Activated CD4-positive, alpha-beta memory T cell treated with anti-CD3 and anti-CD28 coated beads for 36 hours (primary cell): ENCODE measurements around the gene LRRC8E. TPM values are rescaled to one million over a fixed set of nuclear protein-coding genes. Genes with fewer than 3 reads are reported as not detected.

Experiments used
- CTCF ChIA-PET: fragments of 350-600 bp; sonication (Branson Sonifier 250); formaldehyde crosslinking; loops from one replicate; lab custom pipeline; 2021; ENCODE audit warnings: antibody characterized with exemption, inconsistent platforms; lab: Charles Lee
- POLR2A ChIA-PET: fragments of 350-600 bp; sonication (Branson Sonifier 250); formaldehyde crosslinking; loops from one replicate; lab custom pipeline; 2021; ENCODE audit warnings: antibody characterized with exemption; lab: Charles Lee
- DNase-seq: peaks from one replicate; pipeline ENCODE4 v3.0.0-alpha.2; 2020
- H3K27ac Mint-ChIP-seq: one replicate; pipeline ENCODE4 v1.8.0; 2021; ENCODE audit warnings: mixed read lengths
- H3K27me3 Mint-ChIP-seq: one replicate; pipeline ENCODE4 v1.8.0; 2021; ENCODE audit warnings: mixed read lengths
- H3K36me3 Mint-ChIP-seq: one replicate; pipeline ENCODE4 v1.8.0; 2021; ENCODE audit warnings: mixed read lengths
- H3K4me1 Mint-ChIP-seq: one replicate; pipeline ENCODE4 v1.8.0; 2021; ENCODE audit warnings: low read depth, mixed read lengths
- H3K4me3 Mint-ChIP-seq: one replicate; pipeline ENCODE4 v1.8.0; 2021; ENCODE audit warnings: mild to moderate bottlenecking, mixed read lengths
- H3K9me3 Mint-ChIP-seq: one replicate; pipeline ENCODE4 v1.8.0; 2021; ENCODE audit warnings: mixed read lengths
- intact Hi-C: fragments of 100-400 bp; cut with micrococcal nuclease; formaldehyde crosslinking; loops from one replicate; pipeline ENCODE4 v1.15.1; 2023
- total RNA-seq, 2 experiments: library from RNA; stranded (reverse); gene quantifications; one replicate each; pipeline ENCODE4 v1.2.3, GENCODE V29; 2021

LRRC8E gene
- total RNA-seq, 2 experiments from 2014 or later: not detected

DNA sequence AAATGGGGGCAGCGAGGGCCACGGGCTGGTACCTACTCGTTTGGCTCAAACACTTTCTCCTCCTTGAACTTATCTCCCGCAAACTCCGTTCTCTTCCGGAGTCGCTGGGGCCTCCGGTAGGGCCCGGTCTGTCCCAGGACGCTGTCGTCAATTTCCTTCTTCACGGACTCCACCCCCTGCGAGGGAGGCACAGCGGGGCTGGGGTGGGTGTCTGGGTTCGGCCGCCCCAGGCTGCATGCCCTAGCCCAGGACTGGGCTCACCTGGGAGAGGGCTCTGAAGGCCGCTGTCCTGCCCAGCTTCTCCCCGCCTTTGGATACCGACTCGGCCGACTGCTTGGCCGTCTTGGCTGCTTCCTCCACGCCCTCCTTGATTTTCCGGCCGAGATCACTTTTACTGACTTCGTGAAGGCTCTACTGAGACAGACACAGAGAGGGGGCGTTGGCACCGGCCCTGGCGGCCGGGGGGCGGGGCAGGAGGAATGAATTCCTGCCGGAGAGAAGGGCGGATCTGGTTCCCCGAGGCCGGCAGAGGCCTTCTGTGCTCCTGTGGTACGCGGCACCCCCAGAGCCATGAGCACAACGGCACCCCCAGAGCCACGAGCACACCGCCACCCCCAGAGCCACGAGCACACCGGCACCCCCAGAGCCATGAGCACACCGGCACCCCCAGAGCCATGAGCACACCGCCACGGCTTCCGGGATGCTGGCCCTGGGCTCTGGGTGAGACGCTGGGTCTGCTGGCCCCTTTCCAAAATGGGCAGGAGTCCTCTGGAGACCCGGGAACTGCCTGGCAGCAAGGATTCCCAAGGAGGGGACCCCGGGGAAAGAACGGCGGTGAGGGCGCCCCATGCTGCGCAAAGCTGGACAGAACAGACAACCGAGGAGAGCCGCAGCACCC lies 45.8 kb downstream of the LRRC8E start:
- CTCF ChIA-PET: interaction anchor here (1.0 kb wide), 1 partner anchor 10 kb away, joined by 3 read pairs; no protein-coding TSS in a partner anchor
- DNase-seq: no peak
- H3K4me1 Mint-ChIP-seq: peaks cover 7% of the 10 kb centered on the region
- intact Hi-C loops: no loop called here
- H3K9me3 Mint-ChIP-seq: no peaks in the 10 kb centered on the region
- no peaks in the 10 kb centered on the region for H3K27me3 Mint-ChIP-seq
- POLR2A ChIA-PET: no interaction called here
- H3K27ac Mint-ChIP-seq: no peak overlapping the region
- no peak overlapping the region for H3K4me3 Mint-ChIP-seq
- peaks cover 23% of the 10 kb centered on the region for H3K36me3 Mint-ChIP-seq

DNA sequence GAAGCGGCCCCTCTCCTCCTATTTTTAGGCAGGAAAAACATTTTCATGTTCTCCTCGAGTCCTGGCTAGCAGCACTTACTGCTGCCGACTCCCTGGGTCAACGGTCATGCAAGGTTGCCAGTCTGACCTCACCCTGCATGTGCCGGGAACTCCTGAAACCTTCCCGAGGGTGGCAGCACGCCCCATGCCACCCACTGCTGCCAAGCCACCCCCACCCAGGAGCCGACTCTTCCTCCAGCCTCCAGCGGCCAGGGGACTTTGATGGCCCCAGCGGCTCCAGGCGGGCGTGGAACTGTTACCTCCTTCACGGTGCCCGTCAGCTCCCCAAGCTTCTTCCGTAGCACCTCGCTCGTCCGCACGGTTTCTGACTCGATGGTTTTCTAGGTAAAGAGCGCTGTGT lies 46.5 kb downstream of the LRRC8E start:
- Mint-ChIP-seq H3K4me3 (no peak overlapping the region), H3K27ac (no peak overlapping the region), H3K9me3 (no peaks in the 10 kb centered on the region), H3K36me3 (peaks cover 23% of the 10 kb centered on the region), H3K4me1 (peaks cover 4% of the 10 kb centered on the region), H3K27me3 (no peaks in the 10 kb centered on the region)
- DNase-seq: no peak
- ChIA-PET CTCF (no interaction called here), POLR2A (no interaction called here)
- intact Hi-C loops: no loop called here

DNA sequence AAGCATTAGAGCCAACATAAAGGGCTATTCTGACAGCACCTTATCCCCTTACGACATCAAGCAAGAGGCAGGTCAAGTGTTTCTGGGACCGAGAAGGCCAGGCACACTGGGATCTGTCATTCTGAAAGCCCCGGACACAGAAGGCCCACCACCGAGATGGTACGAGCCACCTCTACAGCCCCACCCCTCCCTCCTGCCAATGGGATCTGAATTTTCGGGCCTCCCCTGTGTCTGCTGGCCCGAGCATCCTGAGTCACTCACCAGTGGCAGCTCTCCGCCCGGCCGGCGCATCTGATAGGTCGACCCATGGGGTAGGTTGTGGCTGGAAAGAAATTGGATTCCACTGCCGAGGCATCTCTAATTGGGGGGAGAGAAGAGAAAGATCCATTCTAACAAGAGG lies 52.5 kb downstream of the LRRC8E start:
- intact Hi-C loops: loop anchor here (5.0 kb wide), 2 partner anchors 111 to 131 kb away; partner anchors contain the start of gene CCL25
- ChIA-PET CTCF (interaction anchor here (1.7 kb wide), 1 partner anchor 12 kb away, joined by 5 read pairs; no protein-coding TSS in a partner anchor), POLR2A (no interaction called here)
- Mint-ChIP-seq H3K4me3 (no peak overlapping the region), H3K4me1 (peaks cover 38% of the 10 kb centered on the region), H3K27me3 (no peaks in the 10 kb centered on the region), H3K27ac (no peak overlapping the region), H3K9me3 (no peaks in the 10 kb centered on the region), H3K36me3 (peaks cover 17% of the 10 kb centered on the region)
- no peak for DNase-seq

DNA sequence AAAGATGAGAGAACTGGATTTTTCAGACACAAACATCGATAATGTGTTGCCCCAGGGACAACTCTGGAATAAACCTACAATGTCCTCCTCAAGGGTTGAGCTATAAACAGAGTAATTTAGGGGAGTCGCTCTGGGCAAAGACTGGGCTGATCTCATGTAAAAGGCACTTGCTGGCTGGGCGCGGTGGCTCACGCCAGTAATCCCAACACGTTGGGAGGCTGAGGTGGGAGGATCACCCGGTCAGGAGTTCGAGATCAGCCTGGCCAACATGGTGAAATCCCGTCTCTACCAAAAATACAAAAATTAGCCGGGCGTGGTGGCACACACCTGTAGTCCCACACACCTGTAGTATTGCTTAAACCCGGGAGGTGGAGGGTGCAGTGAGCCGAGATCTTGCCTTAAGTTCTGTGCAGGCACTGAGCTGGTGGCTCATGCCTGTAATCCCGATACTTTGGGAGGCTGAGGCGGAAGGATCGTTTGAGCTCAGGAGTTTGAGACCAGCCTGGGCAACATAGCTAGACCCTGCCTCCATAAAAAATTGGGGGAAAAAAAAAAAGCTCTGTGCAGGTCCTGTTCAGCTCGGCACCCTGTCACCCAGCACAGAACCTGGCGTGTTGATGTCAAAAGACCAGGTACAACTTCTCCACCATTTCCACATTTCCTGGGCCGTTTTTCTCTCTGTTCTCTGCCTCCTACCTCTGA lies 53.7 kb downstream of the LRRC8E start:
- peaks cover 13% of the 10 kb centered on the region for H3K36me3 Mint-ChIP-seq
- peak overlapping the region; percentile 92 for H3K4me3 Mint-ChIP-seq
- intact Hi-C loops: loop anchor here (5.0 kb wide), 2 partner anchors 110 to 130 kb away; partner anchors contain the start of gene CCL25
- DNase-seq: no peak
- H3K27ac Mint-ChIP-seq: peak overlapping the region; percentile 23
- ChIA-PET POLR2A (interaction anchor here (0.7 kb wide), 1 partner anchor 359 kb away, joined by 3 read pairs; no protein-coding TSS in a partner anchor), CTCF (interaction anchor here (0.7 to 2.5 kb wide), 2 partner anchors 15 to 374 kb away, joined by 4 to 13 read pairs; no protein-coding TSS in a partner anchor)
- no peaks in the 10 kb centered on the region for H3K9me3 Mint-ChIP-seq
- H3K4me1 Mint-ChIP-seq: peaks cover 38% of the 10 kb centered on the region
- no peaks in the 10 kb centered on the region for H3K27me3 Mint-ChIP-seq

DNA sequence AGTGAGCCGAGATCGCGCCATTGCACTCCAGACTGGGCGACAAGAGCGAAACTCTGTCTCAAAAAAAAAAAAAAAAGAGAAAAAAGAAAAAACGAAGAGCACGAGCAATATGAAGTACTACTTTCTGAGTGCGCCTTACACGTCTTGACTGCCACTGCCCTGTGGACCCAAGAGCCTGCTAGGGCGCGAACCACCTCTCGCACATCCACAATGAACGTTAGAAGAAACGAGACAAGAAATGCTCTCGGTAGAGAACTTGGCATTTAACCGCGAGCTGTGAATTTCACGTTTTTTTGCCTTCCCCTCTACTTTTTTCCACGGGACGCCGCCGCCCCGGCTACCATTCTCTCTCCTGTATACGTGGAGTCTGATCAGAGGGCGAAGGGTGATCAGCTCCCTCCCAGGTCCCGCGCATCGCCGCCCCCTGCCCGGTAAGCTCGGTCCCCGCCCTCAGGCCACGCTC lies 54.7 kb downstream of the LRRC8E start:
- Mint-ChIP-seq H3K27ac (peak overlapping the region; percentile 98), H3K4me1 (peaks cover 38% of the 10 kb centered on the region), H3K27me3 (no peaks in the 10 kb centered on the region), H3K36me3 (peaks cover 13% of the 10 kb centered on the region), H3K9me3 (no peaks in the 10 kb centered on the region), H3K4me3 (peak overlapping the region; percentile 92)
- POLR2A ChIA-PET: interaction anchor here (0.7 to 2.1 kb wide), 14 partner anchors 9 to 380 kb away, joined by 3 to 10 read pairs (median 5); partner anchors contain the start of genes ELAVL1, MAP2K7, PET100 and XAB2
- intact Hi-C loops: loop anchor here (1.0 to 5.0 kb wide), 5 partner anchors 23 to 378 kb away; partner anchors contain the start of genes CCL25, MAP2K7, NDUFA7 and RPS28
- DNase-seq: no peak
- CTCF ChIA-PET: interaction anchor here (0.6 to 3.4 kb wide), 19 partner anchors 9 to 841 kb away, joined by 3 to 46 read pairs (median 11); partner anchors contain the start of genes ELAVL1, HNRNPM, MAP2K7 and SNAPC2

GRCh38 chr19:7943444-7944176 lies 55.3 kb downstream of the LRRC8E start, which contains the start of gene TIMM44:
TIMM44 (minus strand) TSS chr19:7943666; CDS start chr19:7943651, 15 bp downstream.
- ChIA-PET POLR2A (interaction anchor here (0.6 to 2.1 kb wide), 16 partner anchors 8 to 379 kb away, joined by 3 to 10 read pairs (median 5); partner anchors contain the start of genes ELAVL1, MAP2K7, PET100 and XAB2), CTCF (interaction anchor here (0.6 to 3.4 kb wide), 36 partner anchors 8 to 841 kb away, joined by 3 to 46 read pairs (median 6); partner anchors contain the start of genes ELAVL1, HNRNPM, MAP2K7 and SNAPC2)
- peak within 1 kb of the TSS; percentile 98 for H3K27ac Mint-ChIP-seq
- H3K36me3 Mint-ChIP-seq: peaks cover 13% of the 10 kb centered on the region
- intact Hi-C loops: loop anchor here (1.0 to 5.0 kb wide), 7 partner anchors 23 to 378 kb away; partner anchors contain the start of genes CCL25, MAP2K7, NDUFA7 and RPS28
- peak; percentile 99 for DNase-seq
- peak within 1 kb of the TSS; percentile 92 for H3K4me3 Mint-ChIP-seq
- H3K4me1 Mint-ChIP-seq: peaks cover 38% of the 10 kb centered on the region
- no peaks in the 10 kb centered on the region for H3K27me3 Mint-ChIP-seq
- no peaks in the 10 kb centered on the region for H3K9me3 Mint-ChIP-seq

GRCh38 chr19:7944177-7944761 lies 56.0 kb downstream of the LRRC8E start:
- peak; percentile 92 for DNase-seq
- CTCF ChIA-PET: interaction anchor here (0.6 to 3.4 kb wide), 36 partner anchors 8 to 635 kb away, joined by 3 to 46 read pairs (median 5); partner anchors contain the start of genes CERS4, ELAVL1, MAP2K7 and SNAPC2
- no peaks in the 10 kb centered on the region for H3K27me3 Mint-ChIP-seq
- H3K36me3 Mint-ChIP-seq: peaks cover 10% of the 10 kb centered on the region
- no peaks in the 10 kb centered on the region for H3K9me3 Mint-ChIP-seq
- intact Hi-C loops: loop anchor here (1.0 to 5.0 kb wide), 4 partner anchors 58 to 309 kb away; partner anchors contain the start of gene CCL25
- peak overlapping the region; percentile 98 for H3K27ac Mint-ChIP-seq
- POLR2A ChIA-PET: interaction anchor here (0.6 to 2.1 kb wide), 14 partner anchors 8 to 379 kb away, joined by 3 to 10 read pairs (median 5); partner anchors contain the start of genes ELAVL1 and MAP2K7
- H3K4me3 Mint-ChIP-seq: peak overlapping the region; percentile 92
- H3K4me1 Mint-ChIP-seq: peaks cover 34% of the 10 kb centered on the region

GRCh38 chr19:7947939-7948338 lies 59.6 kb downstream of the LRRC8E start:
- peaks cover 13% of the 10 kb centered on the region for H3K4me1 Mint-ChIP-seq
- H3K9me3 Mint-ChIP-seq: no peaks in the 10 kb centered on the region
- no peak overlapping the region for H3K27ac Mint-ChIP-seq
- H3K27me3 Mint-ChIP-seq: no peaks in the 10 kb centered on the region
- ChIA-PET CTCF (no interaction called here), POLR2A (no interaction called here)
- no peak for DNase-seq
- intact Hi-C loops: no loop called here
- H3K36me3 Mint-ChIP-seq: no peaks in the 10 kb centered on the region
- H3K4me3 Mint-ChIP-seq: no peak overlapping the region
